Common myeloid progenitor, CD34-positive (primary cell): Measurements from ENCODE around the gene RASL12. TPM values are rescaled to one million over a fixed set of nuclear protein-coding genes. Genes with fewer than 3 reads are reported as not detected.
A peak's percentile ranks its signal among the peaks of the same experiment; 100 is the strongest.

Source experiments
- CTCF ChIA-PET: fragments of 350-600 bp; sonication (Branson Sonifier 250); formaldehyde crosslinking; loops from one replicate; lab custom pipeline; 2021; ENCODE audit warnings: antibody characterized with exemption; lab: Charles Lee
- POLR2A ChIA-PET: fragments of 350-600 bp; sonication (Branson Sonifier 250); formaldehyde crosslinking; loops from one replicate; lab custom pipeline; 2021; ENCODE audit warnings: antibody characterized with exemption; lab: Charles Lee
- DNase-seq, 3 donors: peaks; one replicate each; pipeline versions ENCODE4 v3.0.0 to v3.0.0-alpha.2; 2013
- H3K27ac ChIP-seq, 2 experiments: 1 replicate in 1 of 2; 2 replicates in 1 of 2; pipeline ENCODE4 v1.7.0; 2013; ENCODE audit warnings: inconsistent platforms in 2 of 2, low read length in 2 of 2, mild to moderate bottlenecking in 2 of 2, low read depth in 1 of 2, moderate library complexity in 1 of 2; ENCODE audit not compliant: severe bottlenecking in 2 of 2, insufficient read depth in 1 of 2, poor library complexity in 1 of 2
- H3K27me3 ChIP-seq, 5 experiments: replicated peaks in 2 of 5; 1 replicate in 3 of 5; 2 replicates in 2 of 5; pipeline versions ENCODE4 v1.6.1 to v1.7.0; 2013; ENCODE audit warnings: low read length in 4 of 5, mild to moderate bottlenecking in 2 of 5, moderate library complexity in 2 of 5, inconsistent platforms in 1 of 5; ENCODE audit not compliant: insufficient read depth in 5 of 5, control insufficient read depth in 4 of 5
- H3K36me3 ChIP-seq, 4 experiments: 1 replicate in 2 of 4; 2 replicates in 2 of 4; pipeline versions ENCODE4 v1.6.1 to v1.7.0; 2013; ENCODE audit warnings: low read length in 3 of 4, control low read depth in 1 of 4, mild to moderate bottlenecking in 1 of 4; ENCODE audit not compliant: control insufficient read depth in 4 of 4, insufficient read depth in 4 of 4
- H3K4me1 ChIP-seq, 4 experiments: 1 replicate in 3 of 4; 2 replicates in 1 of 4; pipeline versions ENCODE4 v1.6.1 to v1.7.1; 2013; ENCODE audit warnings: low read length in 3 of 4, mild to moderate bottlenecking in 3 of 4, control low read depth in 1 of 4, inconsistent platforms in 1 of 4, moderate library complexity in 1 of 4; ENCODE audit not compliant: control insufficient read depth in 4 of 4, insufficient read depth in 4 of 4; ENCODE audit errors: control extremely low read depth in 1 of 4
- H3K4me3 ChIP-seq, 7 experiments: 1 replicate in 4 of 7; 2 replicates in 3 of 7; pipeline versions ENCODE4 v1.5.1 to v1.7.0; 2013; ENCODE audit warnings: mild to moderate bottlenecking in 7 of 7, low read length in 6 of 7, moderate library complexity in 6 of 7, inconsistent platforms in 2 of 7, low read depth in 2 of 7, control low read depth in 1 of 7; ENCODE audit not compliant: insufficient read depth in 4 of 7, control insufficient read depth in 1 of 7; ENCODE audit errors: extremely low read depth in 1 of 7
- H3K9me3 ChIP-seq, 5 experiments: 1 replicate in 4 of 5; 2 replicates in 1 of 5; pipeline versions ENCODE4 v1.6.1 to v1.7.1; 2013; ENCODE audit warnings: low read length in 4 of 5, mild to moderate bottlenecking in 2 of 5, inconsistent platforms in 1 of 5, low read depth in 1 of 5, moderate library complexity in 1 of 5; ENCODE audit not compliant: control insufficient read depth in 4 of 5, insufficient read depth in 2 of 5; ENCODE audit errors: control extremely low read depth in 1 of 5
- WGBS: methylation state at CpG from one replicate; pipeline ENCODE4 v1.1.5; 2013; ENCODE audit not compliant: insufficient coverage; 5-methylcytosine and 5-hydroxymethylcytosine counted together
- polyA plus RNA-seq: library from polyadenylated mRNA; unstranded; fragments of 120-200 nt; gene quantifications from one replicate; pipeline ENCODE4 v1.2.1, GENCODE V29; 2013

The RASL12 gene, protein sequence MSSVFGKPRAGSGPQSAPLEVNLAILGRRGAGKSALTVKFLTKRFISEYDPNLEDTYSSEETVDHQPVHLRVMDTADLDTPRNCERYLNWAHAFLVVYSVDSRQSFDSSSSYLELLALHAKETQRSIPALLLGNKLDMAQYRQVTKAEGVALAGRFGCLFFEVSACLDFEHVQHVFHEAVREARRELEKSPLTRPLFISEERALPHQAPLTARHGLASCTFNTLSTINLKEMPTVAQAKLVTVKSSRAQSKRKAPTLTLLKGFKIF
- not detected for polyA plus RNA-seq

DNA sequence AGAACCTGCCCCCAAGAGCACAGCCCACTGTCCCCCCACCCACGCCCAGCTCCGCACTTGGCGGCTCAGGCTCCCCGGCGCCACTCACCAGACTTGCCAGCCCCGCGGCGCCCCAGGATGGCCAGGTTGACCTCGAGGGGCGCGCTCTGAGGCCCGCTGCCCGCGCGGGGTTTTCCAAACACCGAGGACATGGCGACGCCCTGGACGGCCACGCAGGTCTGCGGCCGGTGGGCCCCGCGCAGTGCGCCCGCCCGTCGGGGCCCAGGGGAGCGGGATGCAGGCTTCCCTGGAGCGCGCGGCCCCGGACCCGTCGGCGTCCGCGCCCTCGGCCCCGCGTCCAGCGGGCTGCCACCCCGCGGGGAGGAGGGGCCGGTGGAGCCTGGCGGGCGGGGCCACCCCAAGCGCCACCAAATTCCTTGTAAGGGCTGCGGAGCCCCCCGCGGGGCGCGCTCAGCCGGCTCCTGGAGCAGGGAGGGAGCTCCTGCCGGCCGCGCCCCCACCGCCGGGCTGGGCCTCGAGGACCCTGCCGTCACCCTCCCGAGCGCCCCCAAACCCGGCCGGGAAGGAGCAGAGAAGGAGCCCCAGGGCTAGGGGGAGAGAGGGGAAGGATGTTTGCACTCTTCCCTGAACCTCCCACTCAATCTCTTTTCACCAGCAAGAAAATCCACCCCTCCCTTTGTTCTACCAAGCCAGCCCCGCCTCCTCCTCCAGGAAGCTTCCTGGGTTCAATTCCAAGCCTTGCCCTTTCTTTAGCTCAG, at the start of gene RASL12:
RASL12 (minus strand) TSS at position 347 of the 758 bp plus-strand sequence; CDS start at position 191, 156 bp downstream.
- Histone ChIP-seq H3K36me3 (no peaks in the 10 kb centered on the region), H3K27ac (no peak within 1 kb of the TSS), H3K4me1 (peaks cover 0 to 21% (median 11%) of the 10 kb centered on the region in 4 experiments), H3K4me3 (peak within 1 kb of the TSS in 3 of 7 experiments; percentile 52 to 56 (median 56)), H3K9me3 (no peaks in the 10 kb centered on the region), H3K27me3 (peaks cover 7 to 41% (median 16%) of the 10 kb centered on the region in 5 experiments)
- DNase-seq = no peak
- CTCF ChIA-PET = interaction anchor here (1.7 to 6.8 kb wide), 4 partner anchors 8 to 19 kb away, joined by 6 to 37 read pairs (median 18); partner anchors contain the start of gene KBTBD13
- POLR2A ChIA-PET = interaction anchor here (0.6 kb wide), 1 partner anchor 1348 kb away, joined by 3 read pairs; no protein-coding TSS in a partner anchor
- 8% methylated on average over 41 of the region's 66 CpGs for WGBS

- Histone ChIP-seq H3K9me3 (no peaks in the 10 kb centered on the region), H3K27ac (no peak overlapping the region), H3K36me3 (peaks cover 35 to 69% (median 48%) of the 10 kb centered on the region in 4 experiments), H3K4me3 (no peak overlapping the region), H3K4me1 (no peaks in the 10 kb centered on the region), H3K27me3 (no peaks in the 10 kb centered on the region)
- WGBS = 95% methylated on average over 3 of the region's 5 CpGs
- ChIA-PET CTCF (interaction anchor here (1.0 to 1.4 kb wide), 4 partner anchors 10 to 65 kb away, joined by 3 to 6 read pairs (median 3); no protein-coding TSS in a partner anchor), POLR2A (no interaction called here)
- DNase-seq = no peak
Measured at GRCh38 chr15:65115542-65115941, 47.8 kb upstream of the RASL12 start.

- Histone ChIP-seq H3K4me1 (no peaks in the 10 kb centered on the region), H3K4me3 (no peak within 1 kb of the TSS), H3K9me3 (no peaks in the 10 kb centered on the region), H3K27me3 (no peaks in the 10 kb centered on the region), H3K36me3 (peaks cover 33 to 69% (median 47%) of the 10 kb centered on the region in 4 experiments), H3K27ac (no peak within 1 kb of the TSS)
- no peak for DNase-seq
- ChIA-PET CTCF (interaction anchor here (1.0 to 1.4 kb wide), 6 partner anchors 10 to 65 kb away, joined by 3 to 6 read pairs (median 3); no protein-coding TSS in a partner anchor), POLR2A (interaction anchor here (0.7 kb wide), 1 partner anchor 16 kb away, joined by 4 read pairs; no protein-coding TSS in a partner anchor)
- WGBS = no CpG with 5 or more reads among the region's 2 CpGs
Measured at GRCh38 chr15:65115086-65115485, 47.3 kb upstream of the RASL12 start, which contains the start of gene UBAP1L. UBAP1L (minus strand) TSS chr15:65115200; CDS start chr15:65106215, 8,985 bp downstream.

- no peak overlapping the region for H3K27ac ChIP-seq
- peak in 1 of 3 donors; percentile 34 for DNase-seq
- H3K27me3 ChIP-seq = no peaks in the 10 kb centered on the region
- H3K4me3 ChIP-seq = no peak overlapping the region
- peaks cover 17 to 43% (median 28%) of the 10 kb centered on the region in 4 experiments for H3K36me3 ChIP-seq
- no peaks in the 10 kb centered on the region for H3K9me3 ChIP-seq
- ChIA-PET CTCF (interaction anchor here (0.8 to 2.4 kb wide), 3 partner anchors 9 to 67 kb away, joined by 3 to 9 read pairs (median 3); no protein-coding TSS in a partner anchor), POLR2A (interaction anchor here (0.7 to 1.4 kb wide), 2 partner anchors 21 to 35 kb away, joined by 3 to 5 read pairs; no protein-coding TSS in a partner anchor)
- 80% methylated on average over 1 of the region's 3 CpGs for WGBS
- H3K4me1 ChIP-seq = peaks cover 0 to 4% (median 0%) of the 10 kb centered on the region in 4 experiments
Measured at GRCh38 chr15:65110676-65111292, 43.0 kb upstream of the RASL12 start.

DNA sequence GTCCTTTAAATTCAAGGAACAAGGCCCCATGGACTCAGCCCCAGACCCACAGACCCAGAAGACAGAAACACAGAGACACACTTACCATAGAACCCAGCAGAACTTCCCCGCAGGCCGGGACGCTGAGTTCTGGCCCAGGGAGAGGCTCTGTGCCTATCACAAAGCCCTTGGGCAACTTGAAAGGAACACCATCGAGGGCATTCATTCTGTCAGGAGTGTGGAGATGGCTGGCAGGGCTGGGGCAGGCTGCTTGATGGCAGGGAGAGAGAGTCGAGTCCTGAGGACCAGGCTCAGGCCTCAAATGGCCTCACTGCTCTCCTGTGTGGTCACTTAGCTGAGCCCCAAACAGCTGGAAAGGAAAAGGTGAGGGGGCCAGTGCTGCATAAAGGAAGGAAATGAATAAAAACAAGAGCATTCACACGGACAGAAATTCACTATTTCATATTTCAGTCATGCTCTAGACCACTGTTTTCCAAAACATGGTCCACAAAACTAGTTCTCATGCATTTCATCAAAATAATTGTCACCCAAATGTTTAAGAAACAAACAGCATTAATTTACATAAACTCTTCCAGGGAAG, 38.3 kb upstream of the RASL12 start:
- ChIA-PET CTCF (interaction anchor here (0.9 to 1.4 kb wide), 3 partner anchors 9 to 125 kb away, joined by 3 to 5 read pairs (median 3); partner anchors contain the start of gene UBAP1L), POLR2A (no interaction called here)
- peaks cover 0 to 4% (median 0%) of the 10 kb centered on the region in 4 experiments for H3K4me1 ChIP-seq
- no peak for DNase-seq
- no peaks in the 10 kb centered on the region for H3K9me3 ChIP-seq
- no peak overlapping the region for H3K4me3 ChIP-seq
- WGBS = 97% methylated on average over 3 of the region's 6 CpGs
- no peaks in the 10 kb centered on the region for H3K27me3 ChIP-seq
- peaks cover 2 to 25% (median 22%) of the 10 kb centered on the region in 4 experiments for H3K36me3 ChIP-seq
- H3K27ac ChIP-seq = no peak overlapping the region

GRCh38 chr15:65105038-65105437, 37.2 kb upstream of the RASL12 start:
- no peak overlapping the region for H3K27ac ChIP-seq
- WGBS = 100% methylated on average over 4 of the region's 5 CpGs
- DNase-seq = no peak
- peaks cover 0 to 4% (median 0%) of the 10 kb centered on the region in 4 experiments for H3K4me1 ChIP-seq
- H3K36me3 ChIP-seq = peaks cover 0 to 31% (median 27%) of the 10 kb centered on the region in 4 experiments
- H3K9me3 ChIP-seq = no peaks in the 10 kb centered on the region
- no peaks in the 10 kb centered on the region for H3K27me3 ChIP-seq
- ChIA-PET POLR2A (no interaction called here), CTCF (interaction anchor here (0.8 to 15.0 kb wide), 5 partner anchors 10 to 69 kb away, joined by 3 to 142 read pairs (median 3); partner anchors contain the start of gene UBAP1L)
- no peak overlapping the region for H3K4me3 ChIP-seq
